A549 (cell line): ENCODE results near the gene ASGR1.

Experiments
- BCL3 ChIP-seq: fragments of >200 bp; sonication (Bioruptor Twin); formaldehyde crosslinking; IDR thresholded peaks from 3 replicates; pipeline ENCODE4 v1.6.1; 2016
- CTCF ChIP-seq: fragments of >200 bp; sonication (Bioruptor Twin); formaldehyde crosslinking; IDR thresholded peaks from 3 replicates; pipeline ENCODE4 v1.5.1; 2016
- EP300 ChIP-seq, 2 experiments: fragments of >200 bp; sonication (Bioruptor Twin); formaldehyde crosslinking; IDR thresholded peaks; 2 replicates in 1 of 2; 3 replicates in 1 of 2; pipeline ENCODE4 v1.6.1; 2016 to 2017
- FOSB ChIP-seq: fragments of 250-450 bp; sonication (Bioruptor Pico); IDR thresholded peaks from 2 replicates; pipeline ENCODE4 v1.5.0; 2020; ENCODE audit warnings: mild to moderate bottlenecking, moderate library complexity
- POLR2A ChIP-seq: IDR thresholded peaks from 2 replicates; pipeline ENCODE4 v1.6.1; 2012; ENCODE audit warnings: mild to moderate bottlenecking, low read length
- REST ChIP-seq: fragments of 200-600 bp; sonication (generic); IDR thresholded peaks from 2 replicates; pipeline ENCODE4 v1.6.1; 2016; ENCODE audit warnings: antibody characterized with exemption, mild to moderate bottlenecking, moderate library complexity

- TF ChIP-seq POLR2A (no peak), REST (no peak), FOSB (CRISPR knock-in tag) (no peak), BCL3 (no peak), CTCF (no peak), EP300 (IDR thresholded peaks at IDR 0.05) (no peak)
Observed at GRCh38 chr17:7131423-7131791, 47.8 kb downstream of the ASGR1 start.
